ENCODE measurements around the gene HNRNPA1L2. TPM values are rescaled to one million over a fixed set of nuclear protein-coding genes. Genes with fewer than 3 reads are reported as not detected.
"Not testable (repeated sequence)": the region's sequence is repeated elsewhere in the genome, so short reads cannot be mapped to it uniquely, and the experiment has no call there.

HNRNPA1L2 gene
- polyA plus RNA-seq, 3 donors: 0.79 to 6.8 (median 1.5) TPM

GRCh38 chr13:52599848-52600603 lies 42.2 kb upstream of the HNRNPA1L2 start:
- peak overlapping the region; percentile 19 to 77 (median 38) for H3K4me3 ChIP-seq (replicated peaks in 1 of 3; ENCODE audit: low read depth in 2 of 3, low read length in 3 of 3)
- 2% methylated on average over 70 of the region's 73 CpGs for WGBS (ENCODE audit: insufficient coverage)
- DNase-seq: no peak

DNA sequence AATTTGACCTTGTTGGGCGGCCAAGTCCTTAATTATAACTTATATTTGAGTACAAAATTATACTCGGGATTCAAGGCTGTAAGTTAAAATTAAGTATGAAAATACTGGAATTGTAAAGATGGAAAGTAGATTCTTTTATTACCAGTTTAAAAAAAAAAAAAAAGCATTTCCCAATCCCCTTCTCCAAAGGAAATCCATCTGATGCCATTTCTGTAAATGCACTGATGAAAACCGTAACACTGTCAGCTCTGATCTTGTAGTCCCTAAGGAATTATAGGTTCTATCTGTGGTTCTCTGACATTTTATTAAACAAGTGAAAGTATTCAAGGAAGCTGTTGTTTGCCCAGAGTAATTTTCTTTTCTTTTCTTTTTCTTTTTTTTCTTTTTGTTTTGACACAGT lies 41.6 kb upstream of the HNRNPA1L2 start:
- no peak overlapping the region for H3K27ac ChIP-seq (ENCODE audit: low read depth in 1 of 2, low read length in 2 of 2)
- Mint-ChIP-seq H3K4me1 (peaks cover 17% of the 10 kb centered on the region), H3K27ac (no peak overlapping the region), H3K4me3 (peak overlapping the region; percentile 16 to 69), H3K27me3 (ENCODE audit: low read depth in 3 of 3) (peaks cover 26 to 36% (median 29%) of the 10 kb centered on the region in 3 donors), H3K36me3 (no peaks in the 10 kb centered on the region), H3K9me3 (peaks cover 0 to 10% (median 0%) of the 10 kb centered on the region in 7 donors)
- H3K36me3 ChIP-seq (replicated peaks in 1 of 2; ENCODE audit: control insufficient read depth in 1 of 2, insufficient read depth in 2 of 2, low read length in 2 of 2): no peaks in the 10 kb centered on the region
- H3K9ac ChIP-seq (ENCODE audit: insufficient read depth, low read length, poor library complexity, severe bottlenecking): peak overlapping the region; percentile 32
- no CpG with 5 or more reads among the region's 3 CpGs for WGBS (ENCODE audit: insufficient coverage)
- peaks cover 9 to 11% of the 10 kb centered on the region in 2 donors for H3K4me1 ChIP-seq (ENCODE audit: control insufficient read depth in 1 of 2, insufficient read depth in 2 of 2, low read length in 2 of 2)
- H3K4me2 ChIP-seq (replicated peaks; ENCODE audit: extremely low read depth, low read length, poor library complexity, severe bottlenecking): peak overlapping the region; percentile 83
- H3K4me3 ChIP-seq (replicated peaks in 1 of 3; ENCODE audit: low read depth in 2 of 3, low read length in 3 of 3): peak overlapping the region in 1 of 3 experiments; percentile 77
- intact Hi-C loops (cut with micrococcal nuclease): no loop called here
- no peak for DNase-seq
- TF ChIP-seq CTCF (IDR thresholded peaks at IDR 0.05): no peak
- H3K9me3 ChIP-seq (replicated peaks in 1 of 2; ENCODE audit: control insufficient read depth in 1 of 2, insufficient read depth in 1 of 2, low read length in 2 of 2): no peaks in the 10 kb centered on the region
- H2AFZ ChIP-seq (ENCODE audit: insufficient read depth, low read depth, low read length, poor library complexity, severe bottlenecking): peak overlapping the region; percentile 74
- H3K79me2 ChIP-seq (ENCODE audit: insufficient read depth, low read length): no peaks in the 10 kb centered on the region
- H3K27me3 ChIP-seq (ENCODE audit: control insufficient read depth in 2 of 2, insufficient read depth in 2 of 2, low read length in 2 of 2): peaks cover 12 to 27% of the 10 kb centered on the region in 2 donors
- H4K20me1 ChIP-seq (ENCODE audit: insufficient read depth, low read length): no peaks in the 10 kb centered on the region

More at GRCh38 chr13:52599848-52600603, 42.2 kb upstream of the HNRNPA1L2 start:
- H4K20me1 ChIP-seq (ENCODE audit: insufficient read depth, low read length): no peaks in the 10 kb centered on the region
- Mint-ChIP-seq H3K4me3 (peak overlapping the region; percentile 73 to 87), H3K27me3 (ENCODE audit: low read depth in 3 of 3) (peaks cover 25 to 36% (median 27%) of the 10 kb centered on the region in 3 donors), H3K27ac (no peak overlapping the region), H3K36me3 (no peaks in the 10 kb centered on the region), H3K4me1 (peaks cover 12% of the 10 kb centered on the region), H3K9me3 (peaks cover 0 to 10% (median 0%) of the 10 kb centered on the region in 7 donors)
- no peaks in the 10 kb centered on the region for H3K36me3 ChIP-seq (replicated peaks in 1 of 2; ENCODE audit: control insufficient read depth in 1 of 2, insufficient read depth in 2 of 2, low read length in 2 of 2)
- TF ChIP-seq CTCF (IDR thresholded peaks at IDR 0.05): no peak
- peak overlapping the region; percentile 32 for H3K9ac ChIP-seq (ENCODE audit: insufficient read depth, low read length, poor library complexity, severe bottlenecking)
- H3K4me1 ChIP-seq (ENCODE audit: control insufficient read depth in 1 of 2, insufficient read depth in 2 of 2, low read length in 2 of 2): peaks cover 9 to 11% of the 10 kb centered on the region in 2 donors
- H3K9me3 ChIP-seq (replicated peaks in 1 of 2; ENCODE audit: control insufficient read depth in 1 of 2, insufficient read depth in 1 of 2, low read length in 2 of 2): no peaks in the 10 kb centered on the region
- peak overlapping the region; percentile 83 for H3K4me2 ChIP-seq (replicated peaks; ENCODE audit: extremely low read depth, low read length, poor library complexity, severe bottlenecking)
- H2AFZ ChIP-seq (ENCODE audit: insufficient read depth, low read depth, low read length, poor library complexity, severe bottlenecking): peak overlapping the region; percentile 74
- peaks cover 12 to 27% of the 10 kb centered on the region in 2 donors for H3K27me3 ChIP-seq (ENCODE audit: control insufficient read depth in 2 of 2, insufficient read depth in 2 of 2, low read length in 2 of 2)
- intact Hi-C loops (cut with micrococcal nuclease): no loop called here
- no peak overlapping the region for H3K27ac ChIP-seq (ENCODE audit: low read depth in 1 of 2, low read length in 2 of 2)
- H3K79me2 ChIP-seq (ENCODE audit: insufficient read depth, low read length): no peaks in the 10 kb centered on the region

DNA sequence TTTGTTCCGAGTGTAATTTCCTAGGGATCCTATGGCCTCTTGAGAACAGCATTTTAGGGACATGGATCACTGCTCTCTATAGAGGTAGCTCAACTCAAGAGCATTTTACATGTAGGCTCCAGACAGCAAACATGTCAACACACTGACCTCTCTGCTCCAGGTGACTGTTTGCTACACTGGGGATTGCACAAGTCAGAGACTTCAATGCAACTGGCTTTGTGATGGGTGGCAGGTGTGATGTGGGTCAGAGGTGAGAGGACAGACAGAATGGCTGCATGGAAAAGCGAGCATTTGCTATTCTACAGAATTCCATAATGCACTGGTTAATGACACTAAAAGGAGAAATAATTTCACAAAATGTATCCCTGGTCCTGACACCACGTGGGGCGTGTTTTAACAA lies 38.9 kb upstream of the HNRNPA1L2 start:
- H3K4me3 Mint-ChIP-seq, DNase-seq: not testable (repeated sequence)
- WGBS (ENCODE audit: insufficient coverage): no CpG with 5 or more reads among the region's 4 CpGs

More for the DNA sequence above, 38.9 kb upstream of the HNRNPA1L2 start:
- H3K4me2 ChIP-seq (replicated peaks; ENCODE audit: extremely low read depth, low read length, poor library complexity, severe bottlenecking); H3K9me3 ChIP-seq (replicated peaks in 1 of 2; ENCODE audit: control insufficient read depth in 1 of 2, insufficient read depth in 1 of 2, low read length in 2 of 2); H3K36me3 Mint-ChIP-seq; H3K9ac ChIP-seq (ENCODE audit: insufficient read depth, low read length, poor library complexity, severe bottlenecking); H3K9me3 Mint-ChIP-seq; H3K27ac ChIP-seq (ENCODE audit: low read depth in 1 of 2, low read length in 2 of 2); H3K36me3 ChIP-seq (replicated peaks in 1 of 2; ENCODE audit: control insufficient read depth in 1 of 2, insufficient read depth in 2 of 2, low read length in 2 of 2); intact Hi-C loops (cut with micrococcal nuclease); H4K20me1 ChIP-seq (ENCODE audit: insufficient read depth, low read length); H3K27ac Mint-ChIP-seq; H3K79me2 ChIP-seq (ENCODE audit: insufficient read depth, low read length); H2AFZ ChIP-seq (ENCODE audit: insufficient read depth, low read depth, low read length, poor library complexity, severe bottlenecking); H3K4me3 ChIP-seq (replicated peaks in 1 of 3; ENCODE audit: low read depth in 2 of 3, low read length in 3 of 3): not testable (repeated sequence)
- Mint-ChIP-seq H3K4me1 (peaks cover 29% of the 10 kb centered on the region), H3K27me3 (ENCODE audit: low read depth in 3 of 3) (peaks cover 25 to 35% (median 28%) of the 10 kb centered on the region in 3 donors)
- Histone ChIP-seq H3K27me3 (ENCODE audit: control insufficient read depth in 2 of 2, insufficient read depth in 2 of 2, low read length in 2 of 2) (peaks cover 12 to 27% of the 10 kb centered on the region in 2 donors), H3K4me1 (ENCODE audit: control insufficient read depth in 1 of 2, insufficient read depth in 2 of 2, low read length in 2 of 2) (peaks cover 12 to 22% of the 10 kb centered on the region in 2 donors)
